ENCODE data around the gene ZBED6. TPM values are rescaled to one million over a fixed set of nuclear protein-coding genes. Genes with fewer than 3 reads are reported as not detected.

ZBED6 gene
- total and polyA plus RNA-seq, 10 of the 15 experiments (the other 5 are each of a cell fraction or from before 2014, with no cell fraction given): 0.13 to 15.9 (median 4.8) TPM

- SMC1A ChIA-PET (ENCODE audit: uncharacterized antibody, unreplicated experiment): interaction anchor here (1.7 kb wide), 1 partner anchor 11 kb away, joined by 6 read pairs; no protein-coding TSS in a partner anchor
- peak overlapping the region; percentile 97 for H3K27ac ChIP-seq (ENCODE audit: control insufficient read depth, insufficient read depth)
- RAD21 ChIA-PET (ENCODE audit: unreplicated experiment): no interaction called here
- FAIRE-seq: peak; percentile 75
- H3K4me2 ChIP-seq (ENCODE audit: control insufficient read depth, insufficient read depth): peak overlapping the region; percentile 80
- H2AFZ ChIP-seq (ENCODE audit: control insufficient read depth, low read depth, low read length): 0 out of 2 replicates have a peak overlapping the region, but pooled peaks have one; percentile 33
- intact Hi-C loops (cut with micrococcal nuclease; ENCODE audit: unreplicated experiment) (no loop called here), in situ Hi-C loops (cut with MboI) (no loop called here)
- peak overlapping the region; percentile 87 for H3K4me3 ChIP-seq
- POLR2A ChIA-PET: no interaction called here
- CTCF ChIA-PET: no interaction called here
- H3K4me1 ChIP-seq (ENCODE audit: control insufficient read depth, insufficient read depth, low read length): peaks cover 4% of the 10 kb centered on the region; the same call in 1 of the 2 replicates
- peaks cover 0 to 24% of the 10 kb centered on the region in 2 experiments; a peak in 2 of 4 replicates for H3K36me3 ChIP-seq (ENCODE audit: control insufficient read depth in 2 of 2, insufficient read depth in 2 of 2, low read length in 1 of 2)
- TF ChIP-seq IRF4 (IDR thresholded peaks at IDR 0.05; ENCODE audit: low read depth, low read length): peak; percentile 16; the same call in 1 of the 2 replicates
- TF ChIP-seq ZBTB40 (IDR thresholded peaks at IDR 0.05; ENCODE audit: borderline replicate concordance): peak; percentile 67; the same call in 1 of the 2 replicates
- 0 out of 2 replicates have a peak, but pooled peaks have one; percentile 23 for TF ChIP-seq POLR2AphosphoS5 (IDR thresholded peaks at IDR 0.05; ENCODE audit: low read length)
- no peak; the same call in 1 of the 2 replicates for TF ChIP-seq TBL1XR1 (IDR thresholded peaks at IDR 0.05; ENCODE audit: low read depth, low read length)
- no peak for TF ChIP-seq SP1 (IDR thresholded peaks at IDR 0.05; ENCODE audit: low read depth, low read length)
- TF ChIP-seq FOXM1 (IDR thresholded peaks at IDR 0.05; ENCODE audit: low read depth, low read length): peak; percentile 32; the same call in 1 of the 2 replicates
- TF ChIP-seq IKZF2 (IDR thresholded peaks at IDR 0.05): peak in 1 of 2 experiments; percentile 29; a peak in 1 of 4 replicates
- TF ChIP-seq GABPA (IDR thresholded peaks at IDR 0.05; ENCODE audit: low read depth): peak; percentile 59; the same call in 1 of the 2 replicates
- BruUV-seq (replicated peaks): TSS peak; percentile 56
- ATAC-seq: peak; percentile 64
- peaks cover 57% of the 10 kb centered on the region for H3K79me2 ChIP-seq (ENCODE audit: control insufficient read depth, insufficient read depth, low read length)
- H3K27me3 ChIP-seq (replicated peaks in 1 of 2; ENCODE audit: control insufficient read depth in 2 of 2, insufficient read depth in 2 of 2, low read length in 1 of 2): no peaks in the 10 kb centered on the region
- WGBS (ENCODE audit: insufficient coverage, insufficient replicate concordance, low lambda C conversion rate, missing lambda C conversion rate): 0% methylated on average over 12 of the region's 12 CpGs
- H3K9me3 ChIP-seq (replicated peaks; ENCODE audit: control insufficient read depth, insufficient read depth, low read length): no peaks in the 10 kb centered on the region; the same call in 2 of the 3 replicates
- no peaks in the 10 kb centered on the region for H4K20me1 ChIP-seq (ENCODE audit: control insufficient read depth, insufficient read depth)
- peak; percentile 13 for DNase-seq (ENCODE audit: low read depth, low spot score)
- H3K9ac ChIP-seq (ENCODE audit: control insufficient read depth, insufficient read depth, low read length): peak overlapping the region; percentile 92
Observed at GRCh38 chr1:203796236-203796605, 798 bp downstream of the ZBED6 start.
